RWPE1 (cell line): Measurements from ENCODE around the gene PPHLN1.
A peak's percentile ranks its signal among the peaks of the same experiment; 100 is the strongest.

ENCODE experiments used
- CTCF ChIA-PET: fragments of 350-600 bp; sonication (Branson Sonifier 250); formaldehyde crosslinking; extraction: SDS; loops from one replicate; lab custom pipeline; 2021; lab: Yijun Ruan, JAX
- POLR2A ChIA-PET: fragments of 400-600 bp; formaldehyde crosslinking; extraction: SDS; loops from one replicate; lab custom pipeline; 2020; ENCODE audit warnings: antibody characterized with exemption; ENCODE audit not compliant: low non-redundant PET; lab: Yijun Ruan, JAX
- DNase-seq: peaks from one replicate; pipeline ENCODE4 v3.0.0; 2012; ENCODE audit warnings: low spot score
- H3K27ac ChIP-seq: fragments of 450-650 bp; 2 replicates; pipeline ENCODE4 v1.5.1; 2017
- CTCF ChIP-seq: fragments of 450-650 bp; conservative IDR thresholded peaks from 2 replicates; pipeline ENCODE4 v1.5.1; 2017; ENCODE audit warnings: low read depth, mild to moderate bottlenecking

The PPHLN1 gene

GRCh38 chr12:42474391-42474790 lies 148.4 kb downstream of the PPHLN1 start:
- ChIA-PET CTCF (no interaction called here), POLR2A (no interaction called here)
- no peak for TF ChIP-seq CTCF
- peak; percentile 93 for DNase-seq
- H3K27ac ChIP-seq = no peak overlapping the region; the same call in 1 of the 2 replicates

GRCh38 chr12:42475106-42475505 lies 149.1 kb downstream of the PPHLN1 start:
- ChIA-PET CTCF (no interaction called here), POLR2A (no interaction called here)
- TF ChIP-seq CTCF = no peak
- no peak for DNase-seq
- no peak overlapping the region for H3K27ac ChIP-seq

- TF ChIP-seq CTCF = no peak
- no peak for DNase-seq
- ChIA-PET CTCF (interaction anchor here (0.6 to 0.7 kb wide), 2 partner anchors 25 to 92 kb away, joined by 4 to 5 read pairs; no protein-coding TSS in a partner anchor), POLR2A (no interaction called here)
- no peak overlapping the region for H3K27ac ChIP-seq
These were observed 152.0 kb downstream of the PPHLN1 start for GRCh38 chr12:42477941-42478340.

GRCh38 chr12:42481368-42481767 lies 155.4 kb downstream of the PPHLN1 start:
- no peak overlapping the region for H3K27ac ChIP-seq
- DNase-seq = no peak
- no peak for TF ChIP-seq CTCF
- ChIA-PET POLR2A (no interaction called here), CTCF (interaction anchor here (1.1 to 3.5 kb wide), 2 partner anchors 88 to 352 kb away, joined by 3 to 14 read pairs; no protein-coding TSS in a partner anchor)

- peak overlapping the region; percentile 70 for H3K27ac ChIP-seq
- ChIA-PET POLR2A (no interaction called here), CTCF (interaction anchor here (0.6 to 3.5 kb wide), 11 partner anchors 9 to 1648 kb away, joined by 3 to 15 read pairs (median 4); no protein-coding TSS in a partner anchor)
- no peak for TF ChIP-seq CTCF
- DNase-seq = no peak
These were observed 156.2 kb downstream of the PPHLN1 start for GRCh38 chr12:42482041-42482747.

GRCh38 chr12:42482748-42483520 lies 157.0 kb downstream of the PPHLN1 start:
- CTCF ChIA-PET = interaction anchor here (0.6 to 3.5 kb wide), 19 partner anchors 8 to 1647 kb away, joined by 3 to 15 read pairs (median 4); no protein-coding TSS in a partner anchor
- DNase-seq = peak; percentile 80

More at GRCh38 chr12:42482748-42483520, 157.0 kb downstream of the PPHLN1 start:
- H3K27ac ChIP-seq = peak overlapping the region; percentile 70
- POLR2A ChIA-PET = no interaction called here
- peak; percentile 95 for TF ChIP-seq CTCF
